H9 (cell line): ENCODE measurements around the gene GADD45A. TPM values are rescaled to one million over a fixed set of nuclear protein-coding genes. Genes with fewer than 3 reads are reported as not detected.

Experiments
- DNase-seq: peaks from one replicate; pipeline ENCODE4 v3.0.0-alpha.2; 2017
- H2AFZ ChIP-seq: one replicate; pipeline ENCODE4 v1.6.1; 2013; ENCODE audit warnings: mild to moderate bottlenecking, low read length, control low read depth, moderate library complexity
- H2AK5ac ChIP-seq: 2 replicates; pipeline ENCODE4 v1.6.1; 2013; ENCODE audit warnings: low read length, control low read depth, mixed read lengths; ENCODE audit not compliant: insufficient read length
- H2BK120ac ChIP-seq: one replicate; pipeline ENCODE4 v1.6.1; 2013; ENCODE audit warnings: low read depth, mild to moderate bottlenecking, low read length, control low read depth, inconsistent platforms; ENCODE audit not compliant: poor library complexity, severe bottlenecking
- H2BK12ac ChIP-seq: 2 replicates; pipeline ENCODE4 v1.6.1; 2013; ENCODE audit warnings: low read length, control low read depth, mixed read lengths, low read depth; ENCODE audit not compliant: insufficient read length
- H2BK15ac ChIP-seq: 2 replicates; pipeline ENCODE4 v1.6.1; 2013; ENCODE audit warnings: low read depth, low read length, control low read depth
- H2BK20ac ChIP-seq: one replicate; pipeline ENCODE4 v1.6.1; 2013; ENCODE audit warnings: low read depth, mild to moderate bottlenecking, low read length, control low read depth, inconsistent platforms; ENCODE audit not compliant: poor library complexity, severe bottlenecking
- H2BK5ac ChIP-seq: 2 replicates; pipeline ENCODE4 v1.6.1; 2013; ENCODE audit warnings: low read length, control low read depth, mixed read lengths; ENCODE audit not compliant: insufficient read length
- H3K14ac ChIP-seq: 2 replicates; pipeline ENCODE4 v1.6.1; 2013; ENCODE audit warnings: low read length, control low read depth; ENCODE audit not compliant: insufficient read depth
- H3K18ac ChIP-seq: 2 replicates; pipeline ENCODE4 v1.6.1; 2013; ENCODE audit warnings: low read depth, mild to moderate bottlenecking, mixed read lengths, low read length, control low read depth; ENCODE audit not compliant: insufficient read length
- H3K23ac ChIP-seq: 2 replicates; pipeline ENCODE4 v1.6.1; 2013; ENCODE audit warnings: low read length, control low read depth, mixed read lengths, low read depth; ENCODE audit not compliant: insufficient read length
- H3K23me2 ChIP-seq: 2 replicates; pipeline ENCODE4 v1.6.1; 2013; ENCODE audit warnings: low read depth, mild to moderate bottlenecking, mixed read lengths, low read length, control low read depth; ENCODE audit not compliant: insufficient read length, poor library complexity, severe bottlenecking
- H3K27ac ChIP-seq: 2 replicates; pipeline ENCODE4 v1.5.1; 2013; ENCODE audit warnings: low read length, control low read depth, mixed read lengths, low read depth; ENCODE audit not compliant: insufficient read length
- H3K27me3 ChIP-seq: 2 replicates; pipeline ENCODE4 v1.6.1; 2013; ENCODE audit warnings: low read length, control low read depth, inconsistent platforms; ENCODE audit not compliant: insufficient read depth
- H3K4ac ChIP-seq: 2 replicates; pipeline ENCODE4 v1.6.1; 2013; ENCODE audit warnings: low read depth, mild to moderate bottlenecking, control low read depth, inconsistent platforms, low read length, moderate library complexity
- H3K4me1 ChIP-seq: 2 replicates; pipeline ENCODE4 v1.6.1; 2013; ENCODE audit warnings: low read length, control low read depth, inconsistent platforms; ENCODE audit not compliant: insufficient read depth
- H3K4me2 ChIP-seq: 2 replicates; pipeline ENCODE4 v1.6.1; 2013; ENCODE audit warnings: low read length, control low read depth, mixed read lengths; ENCODE audit not compliant: insufficient read length, insufficient read depth
- H3K56ac ChIP-seq: 2 replicates; pipeline ENCODE4 v1.6.1; 2013; ENCODE audit warnings: low read depth, mild to moderate bottlenecking, mixed read lengths, low read length, control low read depth; ENCODE audit not compliant: insufficient read length
- H3K79me1 ChIP-seq: 2 replicates; pipeline ENCODE4 v1.6.1; 2013; ENCODE audit warnings: low read depth, mild to moderate bottlenecking, moderate library complexity, low read length, control low read depth, inconsistent platforms; ENCODE audit not compliant: insufficient read depth, poor library complexity, severe bottlenecking
- H3K79me2 ChIP-seq: 2 replicates; pipeline ENCODE4 v1.6.1; 2013; ENCODE audit warnings: low read length, control low read depth, inconsistent platforms; ENCODE audit not compliant: insufficient read depth
- H3K9ac ChIP-seq: 2 replicates; pipeline ENCODE4 v1.6.1; 2013; ENCODE audit warnings: low read length, control low read depth, mixed read lengths; ENCODE audit not compliant: insufficient read length; ENCODE audit errors: extremely low read depth
- H3K9me3 ChIP-seq: one replicate; pipeline ENCODE4 v1.6.1; 2013; ENCODE audit warnings: low read depth, low read length, inconsistent platforms; ENCODE audit not compliant: control insufficient read depth
- H3T11ph ChIP-seq: one replicate; pipeline ENCODE4 v1.6.1; 2013; ENCODE audit warnings: mild to moderate bottlenecking, low read length, control low read depth, inconsistent platforms
- H4K20me1 ChIP-seq: one replicate; pipeline ENCODE4 v1.6.1; 2013; ENCODE audit not compliant: control insufficient read depth, insufficient read length, insufficient read depth
- H4K5ac ChIP-seq: 2 replicates; pipeline ENCODE4 v1.6.1; 2013; ENCODE audit warnings: low read depth, mild to moderate bottlenecking, mixed read lengths, low read length, control low read depth; ENCODE audit not compliant: insufficient read length
- H4K8ac ChIP-seq: replicated peaks from 2 replicates; pipeline ENCODE4 v1.6.1; 2013; ENCODE audit warnings: low read length, control low read depth, mixed read lengths, low read depth; ENCODE audit not compliant: insufficient read length
- H4K91ac ChIP-seq: 2 replicates; pipeline ENCODE4 v1.6.1; 2013; ENCODE audit warnings: low read depth, mild to moderate bottlenecking, moderate library complexity, mixed read lengths, low read length, control low read depth; ENCODE audit not compliant: insufficient read length
- H3K27ac Mint-ChIP-seq, 3 experiments: 2 replicates in 2 of 3; 3 replicates in 1 of 3; pipeline ENCODE4 v1.8.0; 2020 to 2021; ENCODE audit warnings: mixed read lengths in 3 of 3, mild to moderate bottlenecking in 1 of 3, moderate library complexity in 1 of 3
- H3K27me3 Mint-ChIP-seq: 2 replicates; pipeline ENCODE4 v1.8.0; 2021; ENCODE audit warnings: low read depth, mild to moderate bottlenecking, moderate library complexity, mixed read lengths
- H3K36me3 Mint-ChIP-seq, 3 experiments: 2 replicates in 2 of 3; 3 replicates in 1 of 3; pipeline ENCODE4 v1.8.0; 2020 to 2021; ENCODE audit warnings: low read depth in 3 of 3, mixed read lengths in 3 of 3; ENCODE audit not compliant: insufficient read depth in 1 of 3
- H3K4me1 Mint-ChIP-seq, 2 experiments: 2 replicates each; pipeline ENCODE4 v1.8.0; 2020; ENCODE audit warnings: mixed read lengths in 2 of 2
- H3K4me3 Mint-ChIP-seq, 2 experiments: 2 replicates in 1 of 2; 3 replicates in 1 of 2; pipeline ENCODE4 v1.8.0; 2020 to 2021; ENCODE audit warnings: mild to moderate bottlenecking in 2 of 2, mixed read lengths in 2 of 2, moderate library complexity in 1 of 2
- H3K9me3 Mint-ChIP-seq, 2 experiments: 2 replicates in 1 of 2; 3 replicates in 1 of 2; pipeline ENCODE4 v1.8.0; 2020; ENCODE audit warnings: mild to moderate bottlenecking in 2 of 2, mixed read lengths in 2 of 2, moderate library complexity in 1 of 2
- CTCF ChIP-seq: fragments of 200-600 bp; sonication (generic); conservative IDR thresholded peaks from 3 replicates; pipeline ENCODE4 v1.8.0; 2021; ENCODE audit warnings: antibody characterized with exemption, mild to moderate bottlenecking
- WGBS: extraction: QIAGEN DNeasy Blood & Tissue Kit; methylation state at CpG from one replicate; pipeline ENCODE4 v1.1.7; 2013; ENCODE audit warnings: missing lambda C conversion rate, low lambda C conversion rate, mixed read lengths; ENCODE audit not compliant: insufficient read length; ENCODE audit errors: extremely low coverage; 5-methylcytosine and 5-hydroxymethylcytosine counted together
- total RNA-seq: library from RNA; stranded (reverse); gene quantifications from 2 replicates; pipeline ENCODE4 v1.2.1, GENCODE V29; 2021

GADD45A gene
- total RNA-seq, 1 experiment from 2014 or later = 22.8 TPM

DNA sequence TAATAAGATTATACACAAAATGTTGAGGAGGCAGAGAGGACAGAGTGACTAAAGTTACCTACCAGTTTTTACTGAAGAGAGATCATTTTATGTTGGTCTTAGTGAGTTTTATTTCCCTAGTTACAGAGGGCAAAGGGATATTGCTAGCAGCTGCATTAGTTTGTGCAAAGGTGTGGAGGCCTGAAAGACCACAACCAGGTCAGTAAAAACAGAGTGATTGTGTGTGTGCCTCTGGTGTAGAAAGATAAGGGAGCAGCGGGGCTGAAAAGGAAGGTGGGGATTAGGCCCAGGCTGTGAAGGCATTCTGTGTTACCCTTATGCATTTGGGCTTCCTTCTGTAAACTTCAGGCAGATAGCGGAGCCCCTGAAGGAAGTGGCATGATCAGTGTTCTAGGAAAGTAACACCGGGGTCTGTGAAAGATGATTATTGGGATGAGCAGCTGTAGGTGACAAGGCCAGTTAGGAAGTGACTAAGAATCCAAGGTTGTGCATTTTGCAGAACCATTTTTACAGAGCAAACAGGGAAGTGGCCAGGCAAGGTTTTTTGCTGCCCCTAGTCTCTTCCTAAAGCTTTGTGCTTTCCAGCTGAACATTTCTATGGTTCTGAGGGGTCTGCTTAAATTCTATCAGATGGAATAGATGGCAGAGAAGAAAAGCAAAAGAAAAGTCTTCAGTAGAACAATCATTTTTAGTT is 3.7 kb downstream of the GADD45A start:
- Histone ChIP-seq H3K79me1 (no peaks in the 10 kb centered on the region), H4K91ac (no peak overlapping the region), H2BK12ac (no peak overlapping the region), H2AFZ (no peak overlapping the region), H3K4me1 (peaks cover 6% of the 10 kb centered on the region; the same call in 1 of the 2 replicates), H3K23ac (no peak overlapping the region), H3K27ac (no peak overlapping the region), H2BK120ac (no peak overlapping the region), H2BK5ac (no peak overlapping the region), H2BK15ac (no peak overlapping the region), H3K79me2 (no peaks in the 10 kb centered on the region), H3T11ph (no peak overlapping the region), H4K20me1 (no peaks in the 10 kb centered on the region), H3K23me2 (peaks cover 5% of the 10 kb centered on the region), H3K4me2 (no peak overlapping the region), H2AK5ac (no peak overlapping the region), H3K9ac (no peak overlapping the region), H3K18ac (no peak overlapping the region), H3K14ac (no peak overlapping the region), H3K4ac (no peak overlapping the region), H3K56ac (no peak overlapping the region), H4K8ac (no peak overlapping the region), H4K5ac (no peak overlapping the region), H3K9me3 (no peaks in the 10 kb centered on the region), H3K27me3 (no peaks in the 10 kb centered on the region), H2BK20ac (no peak overlapping the region)
- peaks cover 26 to 30% of the 10 kb centered on the region in 2 experiments for H3K4me1 Mint-ChIP-seq
- no CpG with 5 or more reads among the region's 3 CpGs for WGBS
- peak overlapping the region in 2 of 3 experiments; percentile 17 to 71; a peak in 3 of 7 replicates for H3K27ac Mint-ChIP-seq
- peaks cover 3 to 18% (median 11%) of the 10 kb centered on the region in 3 experiments for H3K36me3 Mint-ChIP-seq
- DNase-seq = no peak
- H3K9me3 Mint-ChIP-seq = no peaks in the 10 kb centered on the region; a peak in 1 of 5 replicates
- TF ChIP-seq CTCF = no peak
- no peak overlapping the region; a peak in 1 of 5 replicates for H3K4me3 Mint-ChIP-seq
- H3K27me3 Mint-ChIP-seq = no peaks in the 10 kb centered on the region
